HG03469 (cell line): Measurements from ENCODE around the gene RECK.

Experiments used
- ATAC-seq: cut with Tn5 transposase; IDR thresholded peaks from one replicate; pipeline ENCODE4 v1.9.1; 2021; ENCODE audit warnings: mild to moderate bottlenecking, moderate library complexity, moderate number of reproducible peaks; ENCODE audit not compliant: unreplicated experiment

RECK gene

DNA sequence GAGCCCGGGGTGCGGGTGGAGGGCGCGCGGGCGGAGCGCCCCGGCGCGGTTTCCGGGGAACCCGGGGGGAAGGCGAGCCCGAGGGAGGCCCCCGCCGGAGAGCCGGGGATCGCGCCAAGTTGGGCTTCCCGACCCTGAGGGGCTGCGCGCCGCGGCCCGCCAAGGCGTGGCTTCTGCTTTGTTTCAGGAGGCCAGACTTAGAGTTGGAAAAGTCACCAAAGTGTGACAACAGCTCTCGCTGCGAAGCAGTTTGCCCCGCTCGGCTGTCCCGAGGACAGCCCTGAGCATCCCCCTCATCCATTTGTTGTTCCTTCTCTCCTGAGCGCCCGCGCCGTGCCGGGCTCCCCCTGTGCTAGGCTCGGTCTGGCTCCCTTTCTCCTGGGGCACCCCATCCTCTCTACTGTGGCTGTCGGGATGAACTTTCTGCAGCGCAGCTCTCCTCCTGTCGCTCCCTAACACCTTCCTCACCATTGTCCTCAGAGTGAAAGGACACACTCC lies 100.2 kb downstream of the RECK start:
- no peak for ATAC-seq

DNA sequence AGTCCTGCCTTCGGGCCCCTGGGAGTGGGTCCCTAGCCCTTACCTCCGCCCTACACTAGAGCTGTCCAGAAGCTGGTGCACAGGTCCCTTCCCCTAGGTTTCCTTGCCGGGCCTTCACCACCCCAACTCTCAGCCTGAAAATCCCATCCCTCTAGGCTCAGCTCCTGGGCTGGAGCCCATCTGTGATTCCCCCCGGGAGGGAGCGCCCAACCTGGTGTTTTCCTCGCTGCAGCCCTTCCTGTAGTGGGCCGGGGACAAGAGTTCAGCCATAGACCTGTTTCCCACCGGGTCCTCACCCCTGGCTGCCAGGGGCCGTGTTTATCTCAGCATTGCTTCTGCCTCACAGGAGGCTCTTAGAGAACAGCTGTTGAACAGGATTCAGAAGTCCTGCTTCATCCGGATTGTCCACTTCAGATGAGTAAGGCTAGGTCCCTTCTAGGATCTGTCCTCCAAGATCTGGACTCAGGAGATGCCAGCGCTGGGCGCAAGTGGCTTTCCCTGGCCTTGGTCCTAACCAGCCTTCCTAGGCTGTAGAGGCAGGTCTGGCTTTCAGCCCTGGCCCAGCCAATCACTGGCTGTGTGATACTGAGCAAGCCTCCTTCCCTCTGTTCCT lies 100.8 kb downstream of the RECK start:
- no peak for ATAC-seq

DNA sequence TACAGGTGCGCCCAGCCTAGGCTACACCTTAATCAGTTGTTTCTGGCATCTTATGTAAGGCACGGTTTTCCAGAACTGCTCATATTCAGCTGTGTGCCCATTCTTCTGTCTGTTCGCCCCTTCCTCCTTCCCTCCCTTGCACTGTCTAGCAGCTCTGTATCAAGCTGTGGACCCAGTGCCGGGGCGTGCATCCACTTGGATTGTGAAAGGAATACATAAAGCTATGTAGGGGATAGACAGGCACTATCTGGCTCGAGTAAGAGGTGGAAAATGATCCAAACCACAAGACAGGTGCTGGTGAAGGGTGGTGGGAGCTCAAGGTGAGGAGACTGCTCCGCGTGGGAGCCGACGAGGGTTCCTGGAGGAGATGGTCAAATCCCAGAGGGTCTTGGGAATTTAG lies 101.8 kb downstream of the RECK start:
- ATAC-seq = no peak

DNA sequence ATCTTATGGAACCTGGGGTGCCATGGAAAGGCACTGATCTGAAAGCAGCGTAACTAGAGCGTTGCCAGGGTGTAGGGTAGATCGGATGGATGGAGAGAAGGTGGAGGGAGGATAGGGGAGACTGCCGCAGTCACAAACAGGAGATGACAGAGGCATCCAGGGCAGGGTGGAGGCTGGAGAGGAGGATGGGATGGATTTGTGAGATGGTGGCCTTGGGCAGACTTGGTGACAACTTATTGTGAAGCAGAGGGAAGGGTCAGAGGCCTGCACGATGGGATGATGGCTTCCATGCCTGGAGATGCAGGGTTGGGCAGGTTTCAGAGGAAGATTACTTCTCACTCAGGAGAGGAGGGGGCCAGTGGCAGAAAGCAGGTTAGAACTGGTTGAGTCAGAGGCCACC lies 102.2 kb downstream of the RECK start:
- ATAC-seq = no peak

DNA sequence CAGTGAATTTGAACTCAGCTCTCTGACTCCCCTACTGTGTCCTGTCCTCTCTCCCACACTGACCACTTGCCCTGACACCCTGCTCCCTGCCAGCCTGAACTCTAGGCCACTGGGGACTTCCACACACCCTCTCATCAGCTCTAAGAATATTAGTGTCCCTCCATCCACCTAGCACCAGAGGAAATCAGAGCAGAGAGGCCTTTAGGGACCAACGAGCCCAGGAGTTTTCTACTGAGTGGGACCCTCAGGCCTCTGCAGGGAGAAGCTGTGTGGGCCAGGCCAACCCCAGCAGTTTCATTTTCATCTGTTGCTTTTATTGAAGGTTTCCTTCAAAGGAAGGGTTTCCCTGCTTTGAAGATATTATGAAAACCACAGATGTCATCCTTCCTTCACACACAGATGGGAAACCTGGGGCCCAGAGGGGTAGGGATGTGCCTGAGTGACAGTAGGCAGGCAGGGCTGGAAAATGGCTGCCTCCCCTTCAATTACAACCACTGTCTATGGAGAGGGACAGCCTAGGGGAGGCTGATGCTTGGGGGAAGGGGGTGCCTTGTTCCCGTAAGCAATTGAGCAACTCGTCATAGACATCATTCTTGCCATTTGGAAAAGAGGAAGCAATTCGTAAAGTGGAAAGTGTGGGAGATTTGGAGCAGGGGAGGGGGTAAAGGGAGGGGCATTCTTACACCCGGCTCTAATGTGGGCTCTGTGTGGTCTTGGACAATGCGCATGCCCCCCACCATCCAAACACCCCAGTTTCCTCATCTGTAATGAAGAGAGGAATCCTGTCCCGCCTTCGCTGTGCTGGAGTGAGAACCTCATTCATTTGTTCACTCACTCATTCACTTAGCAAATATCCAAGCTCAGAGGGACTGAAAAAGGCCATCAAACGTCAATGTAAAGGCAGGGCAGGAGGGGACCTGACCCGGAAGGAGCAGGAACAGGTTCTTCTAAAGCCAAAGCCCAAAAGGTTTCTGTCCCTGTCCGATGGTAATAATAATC lies 103.7 kb downstream of the RECK start:
- no peak for ATAC-seq

DNA sequence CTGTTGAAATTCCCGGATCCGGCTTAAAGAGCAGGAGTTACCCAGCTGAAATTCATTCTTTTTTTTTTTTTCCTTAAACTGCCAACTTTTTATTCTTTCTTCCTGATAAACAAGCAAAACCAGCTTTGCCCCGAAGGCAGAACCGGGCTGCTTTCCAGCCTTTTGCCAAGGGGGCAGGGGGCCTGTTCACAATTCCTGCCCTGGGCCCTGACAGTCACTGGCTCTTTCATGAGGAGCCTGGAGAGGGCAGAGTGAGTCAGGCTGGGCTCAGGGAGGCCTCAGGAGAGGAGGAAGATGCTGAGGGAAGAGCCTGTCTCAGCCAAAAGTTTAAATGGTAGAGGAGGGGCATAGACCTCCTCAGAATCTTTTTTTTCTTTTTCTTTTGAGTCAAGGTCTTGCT lies 104.6 kb downstream of the RECK start:
- no peak for ATAC-seq

DNA sequence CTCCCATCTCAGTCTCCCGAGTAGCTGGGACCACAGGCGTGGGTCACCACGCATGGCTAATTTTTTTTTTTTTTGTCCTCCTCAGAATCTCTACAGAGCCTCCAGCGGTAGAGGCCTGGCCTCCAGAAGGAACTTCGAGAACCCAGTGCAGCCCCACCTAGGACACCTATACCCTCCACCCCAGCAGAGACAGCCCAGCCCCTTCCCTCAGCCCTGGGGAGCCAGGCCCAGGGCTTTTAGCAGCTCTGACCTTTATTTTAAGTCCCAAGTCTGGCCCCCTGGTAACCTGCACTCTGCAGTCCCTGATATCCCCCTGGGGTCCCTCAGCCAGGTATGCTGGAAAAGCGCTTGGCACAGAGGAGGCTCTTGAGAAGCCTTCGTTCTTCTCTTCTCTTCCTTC lies 105.0 kb downstream of the RECK start:
- ATAC-seq = no peak

DNA sequence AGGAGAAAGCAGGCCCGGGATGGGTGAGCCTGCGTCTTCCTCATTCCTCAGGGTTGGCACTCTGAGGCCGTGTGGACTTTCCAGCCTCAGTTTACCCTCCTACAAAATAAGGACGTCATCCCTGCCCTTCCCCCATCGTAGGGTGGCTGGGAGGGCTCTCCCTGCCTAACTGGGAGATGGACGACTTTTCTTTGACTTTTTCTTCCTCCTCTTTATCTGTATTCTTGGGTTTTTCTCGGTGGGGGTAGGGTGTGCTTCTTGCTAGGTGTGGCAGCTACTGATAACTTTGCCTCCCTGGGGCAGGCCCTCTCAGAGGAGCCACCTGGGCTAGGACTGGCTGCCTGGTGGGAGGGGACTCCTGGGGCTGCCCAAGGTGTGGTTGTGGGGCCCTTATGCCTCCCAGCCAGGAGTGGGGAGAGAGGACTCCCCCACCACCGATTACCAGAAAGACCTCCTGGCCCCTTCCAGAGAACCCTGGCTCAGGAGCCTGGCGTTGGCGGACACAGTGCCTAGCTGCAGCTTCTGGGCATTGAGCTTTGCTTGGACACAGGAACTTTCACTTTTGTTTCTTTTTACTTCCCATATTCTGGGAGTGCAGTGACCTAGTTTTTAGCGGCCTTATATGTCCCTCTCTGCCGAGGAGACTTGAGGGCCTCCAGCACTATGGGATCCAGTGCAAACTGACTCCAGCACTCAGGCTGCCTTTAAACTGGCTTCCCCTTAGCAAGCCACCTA lies 106.0 kb downstream of the RECK start:
- no peak for ATAC-seq

DNA sequence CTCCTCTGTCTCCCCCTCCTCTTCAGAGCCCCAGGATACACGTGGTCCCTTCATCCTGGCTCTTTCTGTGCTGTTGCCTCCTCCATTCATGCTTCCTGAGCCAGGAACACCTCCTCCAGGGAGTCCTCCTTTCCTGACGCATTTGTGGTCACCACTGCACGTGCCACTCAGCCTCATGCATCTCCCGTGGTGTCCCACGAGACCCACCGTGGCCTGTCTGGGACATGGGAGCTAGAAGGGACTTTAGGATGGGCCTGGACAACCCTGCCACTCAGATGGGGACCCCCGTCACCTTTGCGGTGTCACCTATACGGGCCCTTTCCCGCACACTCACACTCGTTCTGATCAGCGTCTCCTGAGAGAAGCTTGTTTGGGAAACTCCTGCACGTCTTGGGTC lies 106.5 kb downstream of the RECK start:
- ATAC-seq = no peak

DNA sequence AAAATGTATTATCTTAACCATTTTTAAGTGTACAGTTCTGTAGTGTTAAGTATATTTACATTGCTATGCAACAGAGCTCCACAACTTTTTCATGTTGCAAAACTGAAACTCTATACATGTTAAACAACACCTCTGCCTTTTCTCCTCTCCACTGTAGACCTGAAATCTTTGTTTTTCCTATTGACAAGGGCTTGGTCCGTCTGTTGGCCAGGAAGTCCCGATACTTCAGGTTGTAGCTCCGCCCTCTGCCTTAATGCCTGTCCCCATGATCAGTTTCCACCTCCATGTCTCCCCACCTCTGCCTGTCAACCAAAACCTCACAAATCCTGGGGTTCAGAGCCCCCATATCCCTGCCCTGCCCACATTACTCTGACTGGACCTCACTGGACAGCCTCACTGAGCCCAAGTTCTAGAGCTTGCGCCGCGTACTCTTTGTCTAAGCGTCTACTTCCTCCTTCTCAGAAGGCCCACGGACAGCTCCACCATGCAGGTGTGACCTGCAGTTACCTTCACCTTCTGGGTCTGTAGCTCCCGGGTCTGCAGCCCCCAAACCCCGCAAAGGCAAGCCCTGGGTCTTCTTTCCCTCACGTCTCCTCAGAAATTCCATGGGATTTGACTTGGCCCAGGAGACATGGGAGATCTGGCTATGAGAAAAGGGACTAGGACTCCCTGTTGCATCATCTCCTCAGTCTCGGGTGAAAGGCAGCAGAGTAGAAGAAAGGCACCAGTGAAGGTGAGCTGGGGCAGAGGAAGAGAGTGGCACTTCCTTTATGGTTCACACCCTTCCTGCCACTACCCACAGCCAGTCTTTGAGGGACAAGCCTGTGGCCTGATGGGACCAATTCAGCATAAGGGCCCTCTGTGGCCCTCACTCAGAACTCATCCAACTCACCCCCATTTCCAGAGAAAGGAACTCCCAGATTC lies 107.9 kb downstream of the RECK start:
- ATAC-seq = no peak

DNA sequence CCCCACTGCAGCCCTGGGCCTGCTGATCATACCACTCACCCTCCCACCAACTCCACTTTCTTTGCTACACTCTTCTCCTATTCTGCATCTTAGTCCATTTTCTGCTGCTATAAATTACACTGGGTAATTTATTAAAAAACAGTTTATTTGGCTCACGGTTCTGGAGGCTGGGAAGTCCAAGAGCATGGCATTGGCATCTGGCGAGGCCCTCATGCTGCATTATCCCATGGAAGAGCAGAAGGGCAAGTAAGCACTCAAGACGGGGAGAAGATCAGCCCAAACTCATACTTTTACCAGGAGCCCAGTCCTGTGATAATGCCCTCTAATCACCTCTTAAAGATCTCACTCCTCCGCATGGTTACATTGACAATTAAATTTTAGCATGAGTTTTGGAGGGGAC lies 109.3 kb downstream of the RECK start:
- no peak for ATAC-seq

DNA sequence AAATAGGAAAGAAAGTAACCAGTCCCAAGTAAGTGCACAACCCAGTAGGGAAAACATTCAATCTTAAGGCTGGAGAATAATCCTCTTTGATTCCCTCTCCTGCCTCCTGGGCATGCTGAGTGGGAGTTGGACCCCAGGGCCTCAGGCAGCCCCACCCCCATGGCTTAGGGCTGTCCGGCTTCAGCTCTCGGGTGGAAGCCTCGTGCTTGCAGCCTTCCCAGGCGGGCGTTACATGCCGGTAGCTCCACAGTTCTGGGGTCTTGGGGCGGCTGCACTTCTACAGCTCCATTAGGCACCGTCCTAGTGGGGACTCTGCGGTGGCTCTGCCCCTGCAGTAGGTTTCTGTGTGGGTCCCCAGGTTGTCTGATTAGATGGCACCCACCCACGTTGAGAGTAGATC lies 109.9 kb downstream of the RECK start:
- ATAC-seq = no peak

DNA sequence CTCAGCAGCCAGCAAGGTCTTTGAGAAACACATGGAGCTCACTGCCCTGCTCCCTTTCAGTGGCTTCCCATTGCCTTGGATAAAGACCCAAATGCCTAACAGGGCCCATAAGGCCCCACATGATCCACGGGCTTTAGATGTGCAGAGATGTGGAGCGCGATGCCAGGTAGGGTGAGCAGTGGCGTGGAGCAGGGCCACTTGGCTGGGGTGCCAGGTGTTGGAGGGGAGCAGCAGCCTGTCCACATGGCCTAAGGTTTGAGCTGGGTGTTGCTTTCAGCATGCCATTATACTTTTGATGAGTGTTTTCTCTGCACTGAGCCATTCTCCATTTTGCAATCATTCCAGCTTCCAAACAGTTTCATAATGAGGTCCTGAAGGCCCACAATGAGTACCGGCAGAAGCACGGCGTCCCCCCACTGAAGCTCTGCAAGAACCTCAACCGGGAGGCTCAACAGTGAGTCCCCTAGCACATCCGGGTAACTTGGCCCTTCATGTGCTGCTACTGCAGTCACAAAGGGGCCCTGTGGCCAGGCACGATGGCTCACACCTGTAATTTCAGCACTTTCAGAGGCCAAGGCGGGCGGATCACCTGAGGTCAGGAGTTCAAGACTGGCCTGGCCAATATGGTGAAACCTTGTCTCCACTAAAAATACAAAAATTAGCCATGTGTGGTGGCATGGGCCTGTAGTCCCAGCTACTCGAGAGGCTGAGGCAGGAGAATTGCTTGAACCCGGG lies 110.9 kb downstream of the RECK start:
- ATAC-seq = no peak

DNA sequence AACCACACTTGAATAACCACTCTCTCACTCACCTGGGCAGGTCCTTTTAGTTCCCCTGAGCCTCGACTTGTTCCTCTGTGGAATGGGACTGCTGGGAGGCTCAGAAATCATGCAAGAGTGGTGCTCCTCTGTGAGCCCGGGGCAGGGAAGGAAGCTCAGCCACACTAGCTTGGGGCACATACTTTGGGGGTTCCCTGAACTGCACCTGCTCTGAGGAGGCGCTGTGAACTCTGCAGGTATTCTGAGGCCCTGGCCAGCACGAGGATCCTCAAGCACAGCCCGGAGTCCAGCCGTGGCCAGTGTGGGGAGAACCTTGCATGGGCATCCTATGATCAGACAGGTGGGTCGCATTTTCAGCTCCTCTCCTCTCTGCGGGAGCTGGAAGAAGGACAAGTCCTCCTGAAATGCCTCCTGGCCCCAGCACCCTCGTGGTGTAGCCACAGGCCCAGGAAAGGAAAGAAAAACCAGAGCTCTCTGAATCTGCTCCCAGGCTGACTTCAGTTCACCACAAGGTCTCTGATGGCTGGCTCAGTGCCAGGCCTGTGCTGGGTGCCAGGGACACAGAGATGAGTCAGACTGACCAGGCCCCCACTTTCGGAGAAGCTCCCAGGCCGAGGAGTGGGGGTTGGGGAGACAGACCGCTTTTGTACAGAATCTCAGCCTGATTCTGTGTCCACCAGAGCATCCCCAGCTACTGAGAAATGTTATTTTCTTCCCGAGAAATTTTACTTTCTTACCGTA lies 111.8 kb downstream of the RECK start:
- no peak for ATAC-seq

DNA sequence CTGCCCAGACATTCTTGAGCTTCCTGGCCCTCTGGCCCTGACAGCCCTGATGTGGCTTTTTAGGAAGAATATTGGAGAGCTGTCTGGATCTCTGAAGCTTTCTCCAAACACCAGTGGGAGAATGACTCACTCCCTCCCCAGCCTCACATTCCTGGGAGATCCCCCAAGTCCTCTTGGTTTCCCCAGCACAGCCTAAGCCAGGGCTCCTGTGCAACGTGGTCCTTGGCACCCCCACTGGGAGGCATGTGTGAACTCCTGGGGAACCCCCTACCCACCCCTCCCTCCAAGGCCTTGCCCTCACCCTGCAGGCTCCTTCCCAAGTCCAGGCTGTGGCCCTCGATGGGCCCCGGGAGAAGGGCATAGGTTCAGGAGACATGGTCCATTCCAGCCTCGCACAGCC lies 112.5 kb downstream of the RECK start:
- ATAC-seq = no peak

DNA sequence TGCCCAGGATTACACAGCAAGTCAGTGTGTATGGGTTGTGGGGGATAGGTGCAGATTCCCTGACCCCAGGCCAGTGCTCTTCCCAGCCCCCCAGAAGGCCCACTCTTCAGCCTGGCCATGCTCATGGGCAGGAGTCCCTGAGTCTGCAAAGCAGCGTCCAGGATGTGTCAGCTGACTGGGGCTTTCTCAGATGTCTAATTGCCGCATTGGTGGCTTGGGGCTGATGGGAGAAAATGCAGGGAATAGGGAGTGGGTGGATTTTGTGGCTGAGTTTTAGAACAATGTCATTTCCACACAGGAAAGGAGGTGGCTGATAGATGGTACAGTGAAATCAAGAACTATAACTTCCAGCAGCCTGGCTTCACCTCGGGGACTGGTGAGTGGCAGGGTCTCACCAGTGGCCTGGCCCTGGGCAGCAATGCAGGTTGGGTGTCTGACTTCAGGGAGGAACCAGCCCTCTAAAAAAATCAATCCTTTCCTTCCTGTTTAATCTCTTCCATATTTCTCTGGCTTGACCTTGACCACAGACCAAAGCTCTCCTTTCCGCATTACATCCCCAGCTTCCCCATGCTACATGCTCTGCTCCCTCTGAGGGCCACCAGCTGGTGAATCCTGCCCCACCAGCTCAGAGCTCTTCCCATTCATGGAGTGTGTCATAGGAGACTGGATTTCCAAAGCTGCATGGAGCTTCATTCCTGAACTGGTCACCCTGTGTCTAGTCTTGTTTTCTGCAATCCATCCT lies 114.0 kb downstream of the RECK start:
- no peak for ATAC-seq

DNA sequence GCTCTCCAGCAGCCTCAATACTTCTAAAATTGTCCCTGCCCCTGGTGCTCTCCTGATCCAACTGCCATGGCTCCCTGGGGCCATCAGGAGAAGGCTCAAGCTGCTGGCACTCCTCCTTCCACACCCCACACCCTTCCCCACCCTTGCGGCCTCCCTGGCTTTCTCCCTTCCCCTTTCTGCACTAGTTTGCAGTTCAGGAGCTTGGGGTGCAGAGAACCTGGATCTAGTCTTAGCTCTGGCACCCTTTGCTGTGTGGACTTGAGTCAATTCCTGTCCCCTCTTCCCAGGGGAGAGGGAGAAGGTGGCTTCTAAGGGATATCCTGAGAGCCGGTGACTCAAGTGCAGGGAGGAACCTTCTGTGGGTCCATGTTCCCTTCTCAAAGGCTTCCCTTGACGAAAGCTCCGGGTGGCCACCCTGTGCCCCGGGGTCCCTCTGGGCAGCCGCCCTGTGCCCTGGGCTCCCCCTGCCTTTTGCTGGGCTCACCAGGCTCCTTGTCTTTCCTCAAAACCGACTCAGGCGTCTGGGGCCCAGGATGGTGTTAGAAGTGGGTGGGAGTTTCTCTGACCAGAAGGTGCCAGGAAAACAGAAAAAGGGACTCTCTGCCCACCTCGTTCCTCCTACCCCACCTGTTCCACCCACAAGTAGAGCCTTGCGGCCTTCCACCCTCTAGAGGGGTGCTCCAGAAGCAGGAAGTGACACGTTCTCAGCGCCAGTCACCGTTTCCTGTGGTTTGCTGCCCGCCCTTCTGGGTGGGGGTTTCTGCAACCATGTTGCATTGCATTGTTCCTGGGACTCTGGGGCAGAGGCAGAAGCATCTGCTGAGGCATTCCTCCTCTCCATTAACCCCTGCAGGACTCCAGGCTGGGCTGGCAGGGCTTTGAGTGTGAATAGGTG lies 114.8 kb downstream of the RECK start:
- ATAC-seq = peak; percentile 71
